NCI-H526 treated with DMSO at 0.1 percent for 48 hours (cell line): ENCODE measurements around the gene KRT82.
"Not testable (repeated sequence)": the region's sequence is repeated elsewhere in the genome, so short reads cannot be mapped to it uniquely, and the experiment has no call there.

Experiments
- DNase-seq: peaks from one replicate; lab custom pipeline; 2025; lab: John Stamatoyannopoulos, UW

Gene KRT82

DNA sequence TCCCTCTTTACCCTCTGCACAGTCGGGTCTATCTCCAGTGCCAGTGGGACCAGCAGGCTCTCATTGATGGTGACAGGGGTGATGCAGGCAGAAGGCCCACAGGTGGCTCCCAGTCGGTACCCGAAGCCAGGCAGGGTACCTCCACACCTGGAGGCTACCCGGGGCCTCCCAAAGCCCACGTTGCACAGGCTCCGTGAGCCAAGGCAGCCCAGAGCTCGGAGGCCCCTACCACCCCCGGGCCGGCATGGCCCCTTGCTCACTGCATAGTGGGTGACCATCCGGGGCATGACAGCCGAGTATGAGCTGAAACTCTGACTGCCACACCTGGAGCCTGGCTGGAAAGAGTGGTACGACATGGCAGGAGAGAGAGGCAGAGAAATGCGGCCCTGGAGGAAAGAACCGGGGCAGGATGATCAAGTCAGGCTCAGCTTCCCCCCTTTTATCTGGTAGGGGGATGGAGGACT lies at the start of gene KRT82:
KRT82 (minus strand) TSS at position 414 of the 464 bp plus-strand sequence; CDS start at position 356, 58 bp downstream.
- DNase-seq: no peak

DNA sequence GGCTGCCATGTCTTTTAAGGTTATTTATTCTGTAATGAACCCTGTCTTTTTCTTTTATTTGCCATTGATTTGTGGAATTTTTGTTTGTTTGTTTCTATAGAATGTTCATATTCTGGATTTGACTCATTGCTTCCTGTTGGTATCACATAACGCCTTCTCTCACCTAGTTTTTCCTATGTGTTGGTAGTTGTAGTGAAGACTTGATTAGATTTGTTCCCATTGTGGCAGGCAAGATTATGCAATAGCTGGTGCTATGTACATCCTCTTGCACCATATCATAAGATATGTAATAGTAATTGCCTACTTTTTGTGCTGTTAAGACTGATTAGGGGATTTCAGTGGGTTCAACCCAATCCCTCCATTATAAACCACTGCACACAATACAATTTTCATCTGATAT lies 49.7 kb upstream of the KRT82 start:
- DNase-seq: no peak

DNA sequence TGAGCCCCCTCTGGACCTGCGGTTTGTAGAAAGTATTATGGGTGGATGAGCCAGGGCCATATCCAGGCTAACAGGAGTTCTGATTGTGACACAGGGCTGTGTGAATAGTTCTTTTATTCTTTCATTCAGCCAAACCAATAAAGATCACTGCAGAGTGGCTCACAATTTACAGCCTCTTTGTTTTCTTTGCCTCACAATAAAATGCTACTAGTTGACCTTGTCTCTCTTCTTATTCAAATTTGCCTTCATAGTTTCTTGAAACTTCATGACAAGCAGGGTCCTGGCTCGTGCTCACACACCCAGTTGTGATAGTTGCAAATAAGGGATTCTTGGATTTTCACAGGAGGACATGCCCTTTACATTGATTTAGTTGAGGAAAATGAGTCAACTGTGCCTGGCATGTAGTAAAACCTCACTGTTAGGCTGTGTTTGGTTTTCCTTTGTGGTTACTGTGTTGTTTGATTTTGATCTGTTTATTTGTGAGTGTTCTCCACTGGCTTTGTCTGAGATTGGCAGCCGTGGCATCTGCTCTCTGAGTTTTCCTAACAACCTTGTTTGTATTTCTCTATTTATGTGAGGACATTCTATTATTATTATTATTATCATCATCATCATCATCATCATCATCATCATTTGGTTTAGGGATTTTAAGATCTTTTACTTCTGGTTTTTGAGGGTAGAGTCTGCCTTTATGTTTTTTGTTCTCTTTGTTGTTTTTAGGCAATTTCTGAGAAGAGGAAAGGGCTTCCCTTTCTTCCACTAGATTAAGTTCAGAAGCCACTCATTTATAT lies 48.5 kb upstream of the KRT82 start:
- no peak for DNase-seq

DNA sequence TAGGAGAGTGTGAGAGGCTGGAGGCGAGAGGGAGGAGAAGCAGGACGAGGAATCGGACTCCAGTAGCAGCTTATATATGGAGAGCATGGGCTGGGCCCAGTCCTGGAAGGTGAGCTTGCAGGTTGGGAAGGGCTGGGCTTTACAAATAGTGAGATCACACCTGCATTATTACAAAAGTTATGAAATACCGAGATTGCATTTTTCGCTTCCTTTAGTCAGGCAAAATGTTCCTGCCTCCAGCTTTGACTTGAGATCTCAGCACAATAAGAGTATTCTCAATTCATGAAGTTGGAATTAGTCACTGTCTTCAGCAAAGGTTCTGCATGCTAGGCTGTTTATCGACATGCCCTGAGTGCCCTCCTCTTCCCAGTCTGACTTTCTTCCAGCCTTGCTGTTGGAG lies 46.0 kb upstream of the KRT82 start, which contains the start of gene KRT6B:
KRT6B (minus strand) TSS at position 46 of the 400 bp plus-strand sequence. CDS start 68 bp downstream, outside the sequence.
- no peak for DNase-seq

DNA sequence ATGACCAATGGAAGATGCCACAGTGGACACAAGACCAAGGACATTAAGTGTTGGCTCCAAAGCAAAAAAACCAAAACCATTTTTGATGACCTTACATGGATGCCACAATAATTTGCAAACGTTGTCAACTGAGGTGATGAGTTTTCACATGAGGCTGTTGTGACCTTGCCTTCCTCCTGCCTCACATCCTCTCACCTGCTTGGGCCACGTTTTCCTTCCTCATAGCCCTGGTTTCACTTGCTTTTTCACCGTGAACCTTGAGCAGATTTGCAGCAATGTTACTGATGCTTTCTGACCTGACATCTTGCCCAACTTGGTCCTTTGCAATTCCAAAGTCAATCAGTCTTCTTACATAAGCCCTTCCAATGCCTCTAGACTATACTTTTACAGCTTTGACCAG lies 42.1 kb upstream of the KRT82 start:
- no peak for DNase-seq

DNA sequence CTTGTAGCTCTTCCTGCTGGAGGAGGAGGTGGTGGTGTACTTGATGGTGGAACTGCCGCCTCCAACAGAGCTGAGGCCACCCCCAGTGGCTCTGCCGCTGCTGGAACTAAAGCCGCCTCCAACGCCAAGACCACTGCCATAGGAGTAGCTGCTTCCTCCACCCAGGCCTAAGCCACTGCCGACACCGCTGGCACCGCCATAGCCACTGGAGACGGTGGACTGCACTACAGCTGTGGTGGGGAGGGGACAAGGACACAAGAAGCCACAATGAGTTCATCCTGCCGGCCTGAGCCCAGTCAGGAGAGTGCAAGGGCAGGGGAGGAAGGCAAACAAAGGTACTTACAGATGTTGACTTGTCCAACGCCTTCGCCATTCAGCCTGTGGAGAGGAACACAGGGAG lies 41.1 kb upstream of the KRT82 start:
- not testable (repeated sequence) for DNase-seq

DNA sequence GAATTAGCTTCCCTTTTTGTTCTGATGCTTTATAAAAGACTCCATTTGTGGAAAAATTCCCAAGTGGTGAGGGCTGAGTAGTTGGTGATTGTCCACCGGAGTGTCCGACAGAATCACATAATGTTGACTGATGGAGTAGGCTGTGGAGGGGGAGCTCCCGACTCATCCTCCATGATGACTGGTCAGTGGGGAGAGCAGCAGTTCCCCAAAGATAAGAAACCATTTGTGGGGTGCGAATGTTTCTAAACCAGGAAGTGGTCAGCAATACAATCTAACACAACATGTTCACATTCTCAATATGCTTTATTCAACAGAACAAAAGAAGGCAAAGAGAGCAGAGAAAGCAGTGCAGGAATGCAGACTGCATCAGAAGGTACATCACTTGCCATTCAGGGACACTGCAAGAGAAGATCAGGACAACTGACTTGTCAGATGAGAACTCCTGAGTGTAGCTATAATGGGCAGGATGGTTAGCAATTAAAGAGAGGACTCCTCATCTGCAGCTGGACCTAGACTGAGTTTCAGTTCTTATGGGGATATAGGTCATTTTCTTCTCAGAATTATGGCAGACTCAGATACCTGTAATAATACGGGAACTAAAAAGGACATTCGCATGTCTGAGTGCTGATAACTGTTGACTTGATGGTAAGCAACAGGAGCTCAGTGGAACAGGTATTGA lies 40.4 kb upstream of the KRT82 start:
- DNase-seq: no peak

DNA sequence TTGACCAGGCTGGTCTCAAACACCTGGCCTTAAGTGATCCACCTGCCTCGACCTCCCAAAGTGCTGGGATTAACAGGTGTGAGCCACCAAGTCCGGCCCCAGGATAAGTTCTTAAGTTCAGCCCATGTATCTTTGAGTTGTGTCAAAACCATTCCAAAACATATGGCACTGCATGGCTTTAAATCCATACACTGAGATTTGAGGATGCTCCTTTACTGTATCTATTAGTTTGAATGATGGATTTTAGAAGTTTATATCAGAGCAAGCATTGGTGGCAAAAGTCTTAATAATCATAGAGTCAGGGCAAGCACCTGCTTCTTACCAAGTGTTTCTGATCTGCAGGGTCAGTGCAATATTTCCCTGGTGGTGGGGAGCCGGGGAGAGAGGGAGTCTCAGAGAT lies 39.7 kb upstream of the KRT82 start:
- DNase-seq: no peak

DNA sequence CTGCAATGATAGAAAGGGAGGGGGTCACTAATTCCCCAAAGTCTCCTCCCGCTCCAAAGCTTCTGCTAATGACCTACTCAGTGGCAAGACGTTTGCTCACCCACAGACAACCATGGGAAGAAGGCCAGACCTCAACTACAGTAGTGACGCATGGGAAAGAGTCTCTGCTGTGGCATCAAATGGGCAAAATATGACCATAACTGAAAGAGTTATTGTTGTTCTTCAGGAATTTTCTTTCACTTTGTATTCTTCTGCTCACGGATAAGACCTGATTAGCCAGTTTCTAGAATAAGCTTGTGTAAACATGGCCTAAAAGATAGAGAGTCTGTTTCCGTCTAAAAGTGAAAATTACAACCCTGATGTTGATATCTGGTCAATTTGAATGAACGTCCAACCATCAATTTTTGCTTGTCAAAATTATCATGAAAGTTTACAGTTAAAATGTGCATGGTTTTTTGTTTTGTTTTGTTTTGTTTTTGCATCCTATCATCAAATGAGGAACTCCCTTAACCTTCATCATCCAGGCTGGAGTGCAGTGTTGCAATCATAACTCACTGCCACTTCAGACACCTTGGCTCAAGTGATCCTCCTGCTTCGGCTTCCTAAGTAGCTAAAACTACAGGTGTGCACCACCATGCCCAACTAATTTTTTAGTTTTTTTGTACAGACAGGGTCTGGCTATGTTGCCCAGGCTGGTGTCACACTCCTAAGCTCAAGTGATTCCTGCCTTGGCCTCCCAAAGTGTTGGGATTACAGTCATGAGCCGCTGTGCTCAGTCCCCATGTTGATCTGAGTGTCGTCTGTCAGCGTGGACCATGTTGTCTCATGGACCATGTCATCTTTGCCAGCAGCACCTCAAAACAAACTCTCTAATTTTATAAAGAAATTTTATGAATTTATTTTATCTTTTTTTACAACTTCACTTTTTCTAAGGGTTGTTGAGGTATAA lies 38.8 kb upstream of the KRT82 start:
- no peak for DNase-seq

DNA sequence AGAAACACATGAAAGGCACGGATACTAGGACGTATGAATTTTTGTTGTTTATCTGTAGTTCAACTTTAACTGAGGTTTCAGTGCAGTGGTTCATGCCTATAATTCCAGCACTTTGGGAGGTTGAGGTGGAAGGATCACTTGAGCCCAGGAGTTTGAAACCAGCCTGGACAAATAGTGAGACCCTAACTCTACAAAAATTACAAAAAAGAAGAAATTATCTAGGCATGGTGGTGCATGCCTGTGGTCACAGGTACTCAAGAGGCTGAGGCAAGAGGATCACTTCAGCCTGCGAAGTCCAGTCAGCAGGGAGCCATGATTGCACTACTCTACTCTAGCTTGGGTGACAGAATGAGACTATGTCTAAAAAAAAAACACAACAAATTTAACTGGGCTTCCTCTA lies 37.8 kb upstream of the KRT82 start:
- DNase-seq: no peak

DNA sequence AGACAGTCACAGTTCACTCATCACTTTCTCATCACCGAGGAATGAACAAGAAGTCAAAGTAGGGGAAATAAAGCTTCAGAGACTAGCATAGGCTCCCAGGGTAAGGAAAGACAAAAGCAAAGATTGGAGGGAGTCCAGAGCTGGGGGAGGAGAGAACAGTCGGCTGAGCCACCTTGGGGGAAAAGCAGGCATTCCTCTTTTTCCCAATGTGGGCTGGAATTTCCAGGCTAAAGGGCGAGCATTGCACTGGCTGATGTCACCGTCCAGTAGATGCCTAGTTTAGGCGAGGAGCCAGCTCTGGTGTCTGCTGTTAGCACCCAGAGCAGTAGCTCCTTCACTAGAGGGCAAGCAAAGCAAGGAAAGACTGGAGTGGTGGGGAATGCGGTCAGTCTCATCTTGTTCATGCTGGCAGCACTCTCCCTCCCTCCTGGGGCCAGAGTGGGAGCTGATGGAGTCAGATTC lies 36.5 kb upstream of the KRT82 start:
- no peak for DNase-seq

DNA sequence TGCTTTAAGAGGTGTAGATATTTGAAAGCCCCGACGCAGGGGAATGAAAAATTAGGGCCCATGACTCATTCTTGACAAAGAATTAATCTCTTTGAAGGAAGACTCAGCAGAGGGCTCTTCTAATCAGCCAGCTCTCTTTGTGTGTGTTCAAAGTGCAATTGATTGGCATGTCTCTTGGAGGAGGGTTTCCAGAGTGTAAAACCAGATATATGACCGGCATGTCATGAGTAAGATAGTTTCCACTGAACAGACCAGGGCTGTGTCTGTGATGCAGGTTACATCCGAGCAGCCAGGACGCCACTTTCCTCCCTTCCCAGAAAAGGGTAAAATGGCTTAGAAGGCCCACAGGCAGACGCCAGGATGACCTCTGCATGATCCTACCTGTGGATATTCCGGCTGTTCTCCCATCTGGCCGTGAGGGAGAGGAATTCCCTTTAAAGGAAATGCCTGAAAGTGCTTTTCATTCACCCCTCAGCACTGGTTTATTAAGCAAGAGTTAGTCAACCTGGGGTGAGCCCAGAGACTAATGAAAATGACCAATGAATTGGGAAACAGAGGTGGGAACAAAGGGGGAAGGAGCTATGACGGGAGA lies 35.3 kb upstream of the KRT82 start:
- DNase-seq: no peak

DNA sequence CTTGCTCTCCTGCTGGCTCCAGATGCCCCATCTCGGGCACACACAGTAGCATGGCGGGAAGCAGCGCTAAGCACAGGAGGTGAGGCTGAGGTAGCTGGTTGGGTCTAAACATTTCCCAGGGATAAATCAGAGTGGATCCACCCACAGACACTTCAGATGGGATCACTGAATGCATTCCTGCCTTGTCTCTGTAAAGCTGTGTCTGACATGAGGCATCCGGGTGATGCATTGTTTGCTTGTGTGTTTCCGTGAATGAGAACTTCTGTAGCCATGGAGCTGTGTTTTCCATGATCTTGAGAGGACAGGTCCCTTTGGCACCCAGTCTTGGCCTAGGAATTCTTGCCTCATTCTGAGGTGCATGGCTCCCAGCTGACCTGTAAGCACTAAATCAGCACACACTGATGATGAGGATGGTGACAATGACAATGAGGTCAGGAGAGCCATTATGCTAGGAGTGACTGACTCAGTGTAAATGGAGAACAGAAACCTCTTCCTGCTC lies 34.7 kb upstream of the KRT82 start:
- DNase-seq: no peak

DNA sequence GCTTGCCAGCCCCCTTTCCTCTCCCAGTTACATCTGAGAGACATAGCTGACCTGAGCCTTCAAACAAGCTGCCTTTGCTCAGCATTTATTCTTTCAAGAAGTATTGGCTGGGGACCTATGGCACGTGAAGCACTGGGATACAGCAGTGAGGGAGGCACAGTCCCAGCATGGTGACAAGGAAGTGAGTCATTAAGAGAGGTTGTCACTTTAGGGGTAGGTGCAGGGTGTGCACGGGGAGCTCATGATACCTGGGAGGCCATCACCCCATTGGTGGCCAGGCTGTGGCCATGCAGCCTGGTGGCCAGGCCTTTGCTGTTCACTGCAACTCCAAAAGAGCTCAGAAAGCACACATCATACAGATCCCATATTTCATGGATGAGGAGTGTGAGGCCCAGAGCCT lies 33.7 kb upstream of the KRT82 start:
- no peak for DNase-seq

DNA sequence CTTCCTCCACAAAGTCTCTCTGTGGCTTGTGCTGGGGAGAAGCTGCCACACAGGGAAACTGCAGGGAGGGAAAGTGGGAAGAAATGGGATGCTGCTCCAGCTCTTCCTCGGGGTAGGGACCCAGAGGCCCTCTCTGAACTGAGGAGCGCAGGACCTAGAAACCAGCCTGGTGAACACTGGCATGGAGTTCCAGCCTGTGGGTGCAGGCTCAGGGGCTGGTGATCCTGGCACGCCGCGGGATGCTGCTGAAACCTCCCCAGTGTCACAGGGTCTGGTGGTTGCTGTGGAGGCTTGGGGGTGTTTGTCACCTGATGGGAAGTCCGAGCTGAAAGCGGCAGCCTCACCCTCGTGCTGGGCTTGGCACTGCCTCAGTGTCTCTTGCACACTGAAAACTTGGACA lies 33.3 kb upstream of the KRT82 start:
- no peak for DNase-seq

DNA sequence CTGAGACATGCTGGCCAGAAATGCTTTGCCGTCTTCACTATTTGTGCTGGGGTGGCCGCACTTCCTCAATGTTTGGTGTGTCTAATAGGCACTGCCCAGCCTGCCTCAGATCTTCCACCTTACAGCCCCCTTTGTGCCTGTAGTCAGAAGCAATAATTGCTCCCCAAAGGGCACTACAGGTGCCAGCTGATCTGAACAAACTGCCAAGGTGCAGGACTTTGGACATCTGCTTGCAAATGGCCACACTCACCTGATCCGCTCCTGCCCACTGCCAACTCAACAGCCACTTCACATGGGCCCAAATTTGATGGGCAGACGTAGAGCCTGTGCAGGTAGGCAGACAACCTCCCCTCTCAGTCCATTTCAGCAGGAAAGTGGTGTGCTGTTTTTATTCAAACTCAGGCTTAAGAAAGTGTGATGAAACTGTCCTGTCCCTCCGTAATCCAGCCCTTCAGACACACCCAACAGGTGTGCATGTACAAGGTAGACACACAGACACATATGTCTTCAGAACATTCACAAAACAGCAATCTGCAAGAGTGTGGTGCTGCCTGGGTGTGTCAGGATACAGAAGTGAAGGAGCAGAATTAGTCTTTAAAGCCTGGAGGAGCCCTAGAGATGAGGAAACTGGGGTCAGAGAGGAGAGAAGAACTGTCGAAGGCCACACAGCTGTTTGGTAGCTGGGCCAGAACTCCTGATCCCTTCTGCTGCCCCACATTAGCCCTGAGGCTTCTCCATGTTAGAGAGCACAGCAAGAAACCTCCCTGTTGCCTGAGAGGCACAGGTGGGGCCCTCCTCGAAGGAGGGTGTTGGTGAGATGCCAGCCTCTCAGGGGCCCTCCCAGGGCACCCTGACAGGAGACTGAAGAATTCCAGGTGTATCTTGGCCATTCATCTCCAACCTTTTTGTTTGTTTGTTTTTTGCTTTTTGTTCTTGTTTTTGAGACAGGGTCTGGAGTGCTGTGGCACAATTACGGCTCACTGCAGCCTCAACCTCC lies 32.5 kb upstream of the KRT82 start:
- DNase-seq: no peak

DNA sequence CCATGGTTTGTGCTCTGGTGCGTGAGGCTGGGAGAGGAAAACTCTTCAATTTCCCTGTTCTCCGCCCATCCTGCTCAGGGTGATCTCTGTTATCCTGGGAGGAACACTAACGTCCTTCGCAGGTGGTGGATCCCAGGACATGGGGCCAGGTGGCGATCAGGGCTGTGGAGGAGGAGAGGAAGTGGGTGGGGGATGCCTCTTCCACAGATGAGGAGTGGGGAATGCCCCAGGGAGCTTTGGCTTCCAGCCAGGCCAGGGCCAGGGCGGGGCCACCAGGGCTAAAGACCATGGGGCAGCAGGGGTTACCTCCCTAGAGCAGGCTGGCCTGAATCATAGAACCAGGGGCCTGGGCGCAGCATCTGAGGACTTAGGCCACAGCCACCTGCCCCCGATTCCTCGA lies 31.4 kb upstream of the KRT82 start:
- DNase-seq: no peak

DNA sequence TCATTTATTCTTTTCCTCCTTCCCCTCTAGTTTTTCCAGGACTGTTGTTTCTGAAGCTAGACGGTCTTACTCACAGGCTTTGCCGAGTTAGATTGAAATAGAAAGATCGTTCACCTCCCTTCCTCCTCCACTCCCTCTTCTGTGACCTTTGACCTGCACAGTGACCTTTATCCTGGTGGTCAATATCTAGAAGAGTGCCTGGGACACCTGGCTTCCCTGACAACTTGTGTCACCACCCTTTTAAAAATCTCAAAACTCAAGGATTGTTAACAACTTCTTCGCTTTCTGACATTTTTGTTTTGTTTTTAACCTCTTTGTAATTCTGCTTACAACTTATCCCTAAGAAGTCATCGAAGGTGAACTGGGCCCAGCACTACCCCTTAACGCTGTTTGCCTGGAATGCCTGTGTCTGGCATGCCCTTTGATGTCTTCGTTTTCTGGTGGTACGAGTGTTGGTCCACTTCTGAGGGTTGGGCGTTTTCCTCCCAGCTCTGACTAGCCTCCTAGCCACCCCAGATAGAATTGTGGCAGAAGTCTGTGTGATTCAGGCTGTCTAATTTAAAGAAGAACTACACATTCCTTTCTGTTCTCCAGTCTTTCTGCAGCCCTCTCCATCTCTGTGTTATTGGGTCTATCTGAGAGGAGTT lies 30.8 kb upstream of the KRT82 start:
- DNase-seq: no peak

DNA sequence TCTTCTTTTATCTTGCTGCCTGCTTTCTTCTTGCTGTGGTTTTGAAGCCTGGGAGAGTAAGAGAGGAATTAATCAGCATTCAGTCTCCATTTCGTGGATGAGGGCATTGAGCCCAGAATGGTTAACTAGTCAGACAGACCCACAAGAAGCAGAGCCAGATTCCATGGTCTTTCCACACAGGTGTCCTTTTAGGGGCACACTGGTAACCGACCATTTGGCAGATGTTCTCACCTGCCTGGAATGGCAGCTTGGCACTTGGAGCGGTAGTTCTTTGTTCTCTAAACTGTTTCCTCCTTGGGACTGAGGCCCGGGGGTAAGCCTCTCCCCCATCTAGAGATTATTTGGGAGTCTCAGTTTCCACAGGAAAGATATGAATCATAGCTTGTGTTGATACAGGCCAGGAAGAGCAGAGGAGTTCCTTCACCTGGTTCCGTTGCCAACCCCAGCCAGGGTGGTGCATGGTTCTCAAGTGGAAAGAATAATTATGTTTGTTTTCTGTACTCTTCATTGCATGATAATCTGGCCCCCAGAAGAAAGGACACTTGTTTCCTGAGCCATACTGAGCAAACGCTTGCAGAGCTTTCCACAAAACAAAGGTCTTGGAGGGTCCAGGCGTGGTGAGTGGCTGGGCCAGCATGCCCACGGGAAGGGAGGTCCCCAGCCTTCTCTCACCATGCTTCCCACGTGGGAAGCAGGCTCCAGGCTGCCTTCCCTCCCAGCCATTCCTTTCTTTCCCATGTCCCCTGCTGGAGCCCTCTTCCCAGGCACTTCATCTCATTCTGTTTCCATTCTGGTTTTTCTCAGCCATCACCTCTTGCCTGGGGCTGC lies 30.1 kb upstream of the KRT82 start:
- no peak for DNase-seq
